SK-MEL-5 (cell line): ENCODE data around the gene KLF16. TPM values are rescaled to one million over a fixed set of nuclear protein-coding genes. Genes with fewer than 3 reads are reported as not detected.

ENCODE experiments used
- DNase-seq: peaks from one replicate; pipeline ENCODE4 v3.0.0-alpha.2; 2016; ENCODE audit warnings: low read depth, low spot score
- in situ Hi-C: cut with HindIII; loops from 2 replicates; pipeline ENCODE4 v1.10.0; 2016; ENCODE audit warnings: low sequenced_read_pairs, high pct_unique_total_duplicates, low pct_unique_long_range_greater_than_20kb
- total RNA-seq: library from RNA; depleted of rRNA; stranded (reverse); fragments of >200 nt; shearing (Covaris generic); gene quantifications from 2 replicates; pipeline ENCODE4 v1.2.3, GENCODE V29; 2014; rRNA removed

The KLF16 gene
- total RNA-seq, 1 experiment from 2014 or later = 7.1 TPM

GRCh38 chr19:1808395-1808731, 55.0 kb downstream of the KLF16 start:
- in situ Hi-C loops = no loop called here
- no peak for DNase-seq

- no peak for DNase-seq
- in situ Hi-C loops = no loop called here
Measured at GRCh38 chr19:1807695-1808394, 55.5 kb downstream of the KLF16 start.

DNA sequence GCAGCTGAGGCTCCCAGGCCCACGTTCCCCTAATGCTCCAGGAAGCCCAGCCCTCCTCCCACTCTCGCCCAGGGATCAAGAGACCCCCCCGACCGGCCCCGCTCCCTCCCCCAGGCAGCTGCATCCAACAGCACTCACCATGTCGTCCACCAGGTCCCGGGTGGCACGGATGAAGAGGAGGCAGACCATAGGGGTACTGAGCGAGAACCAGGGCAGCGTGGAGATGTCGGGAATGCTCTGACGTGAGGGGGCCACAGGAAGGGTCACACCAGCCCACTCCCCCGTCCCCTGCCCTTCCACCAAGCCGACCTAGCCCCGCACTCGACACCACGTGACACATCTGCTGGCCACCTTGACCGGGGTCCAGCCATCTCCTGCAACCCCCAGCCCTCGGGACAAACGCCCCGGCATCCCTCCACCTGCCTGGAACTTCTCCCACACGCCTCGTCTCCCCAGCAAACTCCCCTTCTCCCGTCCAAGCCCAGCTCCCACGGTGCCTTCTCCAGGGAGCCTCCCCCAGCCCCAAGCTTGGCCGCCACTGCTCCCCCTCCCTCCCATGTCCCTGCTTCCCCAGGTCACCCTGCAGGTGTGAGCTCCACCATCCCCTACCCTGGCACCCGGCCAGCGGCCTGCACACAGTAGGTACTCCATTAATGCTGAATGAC, 56.2 kb downstream of the KLF16 start:
- no peak for DNase-seq
- in situ Hi-C loops = no loop called here

DNA sequence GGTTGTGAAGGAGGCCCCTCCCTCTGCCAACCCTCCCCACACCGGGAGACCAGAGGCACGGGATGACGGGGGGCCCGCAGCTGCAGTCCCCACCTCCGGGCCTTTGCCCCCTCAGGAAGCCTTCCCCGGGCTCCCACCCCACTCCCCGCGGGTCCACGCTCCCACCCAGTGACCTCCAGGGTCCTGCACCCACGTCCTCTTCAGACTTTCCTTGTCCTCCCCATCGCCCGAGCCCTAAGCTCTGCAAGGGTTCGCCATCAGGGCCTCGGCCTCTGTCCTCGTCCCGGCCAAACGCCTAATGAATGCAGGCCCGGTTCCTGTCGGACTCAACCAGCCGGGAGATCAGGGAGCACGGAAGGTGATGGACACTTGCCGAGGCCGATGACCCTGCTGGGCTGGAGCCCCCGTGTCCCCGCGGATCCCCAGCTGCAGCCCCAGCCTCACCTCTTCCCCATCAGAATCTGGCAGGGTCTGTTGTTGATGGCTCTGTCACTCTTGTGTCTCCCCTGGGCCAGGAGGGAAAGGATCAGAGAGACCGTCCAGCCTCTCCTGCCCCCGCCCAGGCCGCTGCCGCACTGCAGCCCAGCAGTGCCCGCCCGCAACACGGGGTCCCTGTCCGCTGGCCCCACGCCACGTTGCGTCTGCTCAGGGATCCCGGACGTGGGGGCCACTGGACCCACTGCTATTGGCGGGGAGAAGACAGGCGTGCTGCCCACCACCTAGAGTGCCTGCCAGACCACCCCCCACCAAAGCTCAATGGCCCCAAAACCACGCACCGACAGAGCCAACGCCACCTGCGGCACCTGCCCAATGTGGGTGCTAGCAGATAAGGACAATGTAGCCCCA, 57.0 kb downstream of the KLF16 start:
- DNase-seq = no peak
- in situ Hi-C loops = no loop called here

GRCh38 chr19:1805401-1806183, 57.8 kb downstream of the KLF16 start:
- DNase-seq = no peak
- in situ Hi-C loops = no loop called here

DNA sequence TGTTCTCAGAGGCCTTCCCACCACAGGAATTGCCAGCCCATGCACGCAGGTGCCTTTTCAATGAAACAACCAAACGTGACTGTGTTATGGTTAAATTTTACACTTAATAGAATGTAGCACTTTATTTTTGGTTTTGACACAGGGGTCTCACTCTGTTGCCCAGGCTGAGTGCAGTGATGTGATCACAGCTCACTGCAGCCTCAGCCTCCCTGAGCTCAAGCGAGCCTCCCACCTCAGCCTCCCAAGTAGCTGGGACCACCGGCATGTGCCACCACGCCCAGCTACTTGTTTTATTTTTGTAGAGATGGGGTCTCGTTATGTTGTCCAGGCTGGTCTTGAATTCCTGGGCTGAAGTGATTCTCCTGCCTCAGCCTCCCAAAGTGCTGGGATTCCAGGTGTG, 58.5 kb downstream of the KLF16 start:
- in situ Hi-C loops = no loop called here
- DNase-seq = no peak

Other genes starting within 250 kb of the KLF16 start
- gene TCF3, start 211.0 kb downstream of the KLF16 start, total RNA-seq = 21.4 and 23.2 TPM in 2 replicates
- not detected in 2 replicates for gene ONECUT3, start 110.1 kb downstream of the KLF16 start, total RNA-seq
- gene ATP8B3, start 51.3 kb downstream of the KLF16 start, total RNA-seq = 1.4 and 2.0 TPM in 2 replicates
- 4.2 and 4.3 TPM in 2 replicates for gene REXO1, start 15.1 kb downstream of the KLF16 start, total RNA-seq
- 48.0 and 49.7 TPM in 2 replicates for gene ABHD17A, start 21.9 kb upstream of the KLF16 start, total RNA-seq
- 2.6 and 3.0 TPM in 2 replicates for gene ADAT3, start 41.8 kb upstream of the KLF16 start, total RNA-seq
- 38.5 and 41.7 TPM in 2 replicates for gene SCAMP4, start 41.8 kb upstream of the KLF16 start, total RNA-seq
- 45.1 and 49.3 TPM in 2 replicates for gene CSNK1G2, start 77.6 kb upstream of the KLF16 start, total RNA-seq
- 30.2 and 34.5 TPM in 2 replicates for gene BTBD2, start 152.1 kb upstream of the KLF16 start, total RNA-seq
- gene MKNK2, start 187.7 kb upstream of the KLF16 start, total RNA-seq = 19.1 and 22.2 TPM in 2 replicates
- 5.0 and 5.1 TPM in 2 replicates for gene MOB3A, start 232.7 kb upstream of the KLF16 start, total RNA-seq
- gene IZUMO4, start 233.3 kb upstream of the KLF16 start, total RNA-seq = 0.40 TPM in 1 of 2 replicates, not detected in the other